Choroid plexus epithelial cell (primary cell): ENCODE measurements around the gene SNAPC4.
"Not testable (repeated sequence)": the region's sequence is repeated elsewhere in the genome, so short reads cannot be mapped to it uniquely, and the experiment has no call there.

Experiments used
- DNase-seq: peaks from one replicate; pipeline ENCODE4 v3.0.0-alpha.2; 2010; ENCODE audit warnings: low read depth
- H3K4me3 ChIP-seq: 2 replicates; pipeline ENCODE4 v1.5.1; 2011; ENCODE audit warnings: low read depth, mild to moderate bottlenecking, control low read depth, low read length, moderate library complexity
- CTCF ChIP-seq: conservative IDR thresholded peaks from 2 replicates; pipeline ENCODE4 v1.5.1; 2011; ENCODE audit warnings: low read depth, mild to moderate bottlenecking, control low read depth, inconsistent platforms, low read length, moderate library complexity

Gene SNAPC4

GRCh38 chr9:136407911-136408310, 7.9 kb upstream of the SNAPC4 start:
- no peak for DNase-seq
- no peak for TF ChIP-seq CTCF

GRCh38 chr9:136407061-136407460, 7.1 kb upstream of the SNAPC4 start:
- not testable (repeated sequence) for H3K4me3 ChIP-seq, DNase-seq

More at GRCh38 chr9:136407911-136408310, 7.9 kb upstream of the SNAPC4 start:
- no peak overlapping the region for H3K4me3 ChIP-seq

- not testable (repeated sequence) for DNase-seq, H3K4me3 ChIP-seq
Observed at GRCh38 chr9:136405904-136406303, 5.9 kb upstream of the SNAPC4 start.

GRCh38 chr9:136405481-136405880, 5.5 kb upstream of the SNAPC4 start:
- no peak overlapping the region for H3K4me3 ChIP-seq
- no peak for DNase-seq
- no peak for TF ChIP-seq CTCF

GRCh38 chr9:136404801-136405136, 4.8 kb upstream of the SNAPC4 start:
- no peak for TF ChIP-seq CTCF
- H3K4me3 ChIP-seq = no peak overlapping the region
- no peak for DNase-seq

GRCh38 chr9:136403915-136404800, 4.2 kb upstream of the SNAPC4 start:
- DNase-seq = no peak
- TF ChIP-seq CTCF = no peak
- no peak overlapping the region for H3K4me3 ChIP-seq

- no peak for TF ChIP-seq CTCF
- no peak for DNase-seq
Observed at GRCh38 chr9:136403538-136403914, 3.6 kb upstream of the SNAPC4 start.

GRCh38 chr9:136402067-136402466, 2.1 kb upstream of the SNAPC4 start:
- H3K4me3 ChIP-seq = no peak overlapping the region
- DNase-seq = no peak
- TF ChIP-seq CTCF = no peak

More at GRCh38 chr9:136403538-136403914, 3.6 kb upstream of the SNAPC4 start:
- no peak overlapping the region for H3K4me3 ChIP-seq
